HepG2 (cell line): ENCODE results near the gene SENP5. TPM values are rescaled to one million over a fixed set of nuclear protein-coding genes. Genes with fewer than 3 reads are reported as not detected.

Source experiments
- CEBPG ChIP-seq: IDR thresholded peaks from 2 replicates; pipeline ENCODE4 v1.6.1; 2016
- FOXO1 ChIP-seq: sonication (generic); formaldehyde crosslinking; IDR thresholded peaks from 2 replicates; pipeline ENCODE4 v1.4.0; 2020; ENCODE audit warnings: missing genetic modification reagents
- GMEB1 ChIP-seq: sonication (generic); formaldehyde crosslinking; IDR thresholded peaks from 2 replicates; pipeline ENCODE4 v1.5.1; 2020; ENCODE audit warnings: missing genetic modification reagents, mild to moderate bottlenecking, borderline replicate concordance
- HOXA3 ChIP-seq: sonication (generic); formaldehyde crosslinking; IDR thresholded peaks from 2 replicates; pipeline ENCODE4 v1.5.0; 2020; ENCODE audit warnings: missing genetic modification reagents
- LCORL ChIP-seq, 2 experiments: fragments of 450-650 bp in 1 of 2; sonication (generic) in 1 of 2; formaldehyde crosslinking in 1 of 2; IDR thresholded peaks; 2 replicates each; pipeline versions ENCODE4 v1.5.0 to v1.6.1; 2017 to 2020; ENCODE audit warnings: antibody characterized with exemption in 1 of 2, missing genetic modification reagents in 1 of 2
- PHF21A ChIP-seq: sonication (generic); formaldehyde crosslinking; IDR thresholded peaks from 2 replicates; pipeline ENCODE4 v1.5.0; 2020; ENCODE audit warnings: mild to moderate bottlenecking, missing genetic modification reagents
- SAFB2 ChIP-seq: sonication (generic); formaldehyde crosslinking; IDR thresholded peaks from 2 replicates; pipeline ENCODE4 v1.5.1; 2020; ENCODE audit warnings: missing genetic modification reagents, low read depth, mild to moderate bottlenecking, borderline replicate concordance
- SOX6 ChIP-seq, 2 experiments: fragments of 450-650 bp in 1 of 2; sonication (generic) in 1 of 2; formaldehyde crosslinking in 1 of 2; IDR thresholded peaks; 2 replicates each; pipeline versions ENCODE4 v1.4.0 to v1.6.1; 2017 to 2020; ENCODE audit warnings: antibody characterized with exemption in 1 of 2, mild to moderate bottlenecking in 1 of 2, missing genetic modification reagents in 1 of 2
- SSRP1 ChIP-seq: IDR thresholded peaks from 2 replicates; pipeline ENCODE4 v1.6.1; 2016; ENCODE audit warnings: control low read depth
- ZBTB7B ChIP-seq: sonication (generic); formaldehyde crosslinking; IDR thresholded peaks from 2 replicates; pipeline ENCODE4 v1.4.0; 2020; ENCODE audit warnings: missing genetic modification reagents
- ZFP1 ChIP-seq: IDR thresholded peaks from 2 replicates; pipeline ENCODE4 v1.6.1; 2016
- ZMYM4 ChIP-seq: sonication (generic); formaldehyde crosslinking; IDR thresholded peaks from 2 replicates; pipeline ENCODE4 v1.8.1; 2023; ENCODE audit warnings: mild to moderate bottlenecking, missing genetic modification reagents
- ZNF350 ChIP-seq: sonication (generic); formaldehyde crosslinking; IDR thresholded peaks from 2 replicates; pipeline ENCODE4 v1.4.0; 2020; ENCODE audit warnings: mild to moderate bottlenecking, low read depth, missing genetic modification reagents, borderline replicate concordance
- ZNF451 ChIP-seq: sonication (generic); formaldehyde crosslinking; IDR thresholded peaks from 2 replicates; pipeline ENCODE4 v1.5.0; 2020; ENCODE audit warnings: mild to moderate bottlenecking, missing genetic modification reagents
- ZNF543 ChIP-seq: sonication (generic); formaldehyde crosslinking; IDR thresholded peaks from 2 replicates; pipeline ENCODE4 v1.4.0; 2020; ENCODE audit warnings: mild to moderate bottlenecking, missing genetic modification reagents
- ZNF567 ChIP-seq: sonication (generic); formaldehyde crosslinking; IDR thresholded peaks from 2 replicates; pipeline ENCODE4 v1.8.1; 2023; ENCODE audit warnings: mild to moderate bottlenecking, missing genetic modification reagents, borderline replicate concordance
- ZNF569 ChIP-seq: sonication (generic); formaldehyde crosslinking; IDR thresholded peaks from 2 replicates; pipeline ENCODE4 v1.5.0; 2020; ENCODE audit warnings: mild to moderate bottlenecking, missing genetic modification reagents, moderate library complexity, borderline replicate concordance
- ZNF772 ChIP-seq: sonication (generic); formaldehyde crosslinking; IDR thresholded peaks from 2 replicates; pipeline ENCODE4 v1.5.0; 2020; ENCODE audit warnings: mild to moderate bottlenecking, missing genetic modification reagents
- ZSCAN22 ChIP-seq: sonication (generic); formaldehyde crosslinking; IDR thresholded peaks from 2 replicates; pipeline ENCODE4 v1.4.0; 2020; ENCODE audit warnings: mild to moderate bottlenecking, missing genetic modification reagents
- polyA plus RNA-seq, 8 experiments: library from polyadenylated mRNA; depleted of rRNA in 3 of 8; stranded (reverse) in 7 of 8; unstranded in 1 of 8; fragments of >200 nt; fragmentation: Illumina TruSeq in 4 of 8; extraction: Trizol in 4 of 8; gene quantifications; 2 replicates each; pipeline versions ENCODE4 v1.2.1 to v1.2.3, GENCODE V29; 2011 to 2016; ENCODE audit warnings: low read depth in 4 of 8, missing spikeins in 1 of 8, mixed read lengths in 1 of 8; ENCODE audit not compliant: insufficient read depth in 1 of 8
- total RNA-seq, 5 experiments: library from RNA; depleted of rRNA; stranded (reverse); fragments of >200 nt; fragmentation: Illumina TruSeq; extraction: Trizol; gene quantifications; 2 replicates each; pipeline ENCODE4 v1.2.3, GENCODE V29; 2016; ENCODE audit warnings: low read depth in 1 of 5
- TF ChIP-seq, protein P1 (sequence below), 2 experiments: sonication (generic) in 1 of 2; formaldehyde crosslinking in 1 of 2; IDR thresholded peaks; 2 replicates each; pipeline versions ENCODE4 v1.4.0 to v1.6.1; 2018 to 2020; ENCODE audit warnings: missing genetic modification reagents in 2 of 2, borderline replicate concordance in 1 of 2, low read depth in 1 of 2, mild to moderate bottlenecking in 1 of 2, missing biosample characterization in 1 of 2
- TF ChIP-seq, protein P2 (sequence below): sonication (generic); formaldehyde crosslinking; IDR thresholded peaks from 2 replicates; pipeline ENCODE4 v1.5.0; 2020; ENCODE audit warnings: missing genetic modification reagents, mild to moderate bottlenecking, borderline replicate concordance
- TF ChIP-seq, protein P3 (sequence below): sonication (generic); formaldehyde crosslinking; IDR thresholded peaks from 2 replicates; pipeline ENCODE4 v1.4.0; 2020; ENCODE audit warnings: mild to moderate bottlenecking, missing genetic modification reagents

The SENP5 gene
- total and polyA plus RNA-seq, 2 of the 13 experiments (the other 11 are each of a cell fraction or from before 2014, with no cell fraction given) = 17.6 to 30.9 TPM

DNA sequence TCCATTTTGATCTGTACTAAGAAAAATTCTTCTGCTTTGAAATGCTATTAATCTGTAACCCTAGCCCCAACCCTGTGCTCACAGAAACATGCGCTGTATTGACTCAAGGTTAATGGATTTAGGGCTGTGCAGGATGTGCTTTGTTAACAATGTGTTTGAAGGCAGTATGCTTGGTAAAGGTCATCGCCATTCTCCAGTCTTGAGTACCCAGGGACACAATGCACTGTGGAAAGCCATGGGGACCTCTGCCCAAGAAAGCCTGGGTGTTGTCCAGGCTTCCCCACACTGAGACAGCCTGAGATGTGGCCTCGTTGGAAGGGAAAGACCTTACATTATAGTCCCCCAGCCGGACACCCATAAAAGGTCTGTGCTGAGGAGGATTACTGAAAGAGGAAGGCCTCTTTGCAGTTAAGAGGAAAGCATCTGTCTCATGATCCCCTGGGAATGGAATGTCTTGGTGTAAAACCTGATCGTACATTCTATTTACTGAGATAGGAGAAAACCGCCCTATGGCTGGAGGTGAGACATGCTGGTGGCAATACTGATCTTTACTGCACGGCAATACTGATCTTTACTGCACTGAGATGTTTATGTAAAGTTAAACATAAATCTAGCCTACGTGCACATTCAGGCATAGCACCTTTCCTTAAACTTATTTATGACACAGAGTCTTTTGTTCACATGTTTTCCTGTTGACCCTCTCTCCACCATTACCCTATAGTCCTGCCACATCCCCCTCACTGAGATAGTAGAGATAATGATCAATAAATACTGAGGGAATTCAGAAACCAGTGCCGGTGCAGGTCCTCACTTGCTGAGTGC, 94.6 kb downstream of the SENP5 start (continued):
- TF ChIP-seq, protein P1, sequence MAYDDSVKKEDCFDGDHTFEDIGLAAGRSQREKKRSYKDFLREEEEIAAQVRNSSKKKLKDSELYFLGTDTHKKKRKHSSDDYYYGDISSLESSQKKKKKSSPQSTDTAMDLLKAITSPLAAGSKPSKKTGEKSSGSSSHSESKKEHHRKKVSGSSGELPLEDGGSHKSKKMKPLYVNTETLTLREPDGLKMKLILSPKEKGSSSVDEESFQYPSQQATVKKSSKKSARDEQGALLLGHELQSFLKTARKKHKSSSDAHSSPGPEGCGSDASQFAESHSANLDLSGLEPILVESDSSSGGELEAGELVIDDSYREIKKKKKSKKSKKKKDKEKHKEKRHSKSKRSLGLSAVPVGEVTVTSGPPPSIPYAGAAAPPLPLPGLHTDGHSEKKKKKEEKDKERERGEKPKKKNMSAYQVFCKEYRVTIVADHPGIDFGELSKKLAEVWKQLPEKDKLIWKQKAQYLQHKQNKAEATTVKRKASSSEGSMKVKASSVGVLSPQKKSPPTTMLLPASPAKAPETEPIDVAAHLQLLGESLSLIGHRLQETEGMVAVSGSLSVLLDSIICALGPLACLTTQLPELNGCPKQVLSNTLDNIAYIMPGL (CRISPR knock-in tag; IDR thresholded peaks at IDR 0.05; ENCODE audit: borderline replicate concordance in 1 of 2, low read depth in 1 of 2) = peak in 1 of 2 experiments; percentile 25; a peak in 2 of 4 replicates
- 0 out of 2 replicates have a peak, but pooled peaks have one; percentile 31 for TF ChIP-seq ZFP1 (CRISPR knock-in tag)
- TF ChIP-seq, protein P2, sequence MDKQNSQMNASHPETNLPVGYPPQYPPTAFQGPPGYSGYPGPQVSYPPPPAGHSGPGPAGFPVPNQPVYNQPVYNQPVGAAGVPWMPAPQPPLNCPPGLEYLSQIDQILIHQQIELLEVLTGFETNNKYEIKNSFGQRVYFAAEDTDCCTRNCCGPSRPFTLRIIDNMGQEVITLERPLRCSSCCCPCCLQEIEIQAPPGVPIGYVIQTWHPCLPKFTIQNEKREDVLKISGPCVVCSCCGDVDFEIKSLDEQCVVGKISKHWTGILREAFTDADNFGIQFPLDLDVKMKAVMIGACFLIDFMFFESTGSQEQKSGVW (CRISPR knock-in tag) = no peak
- no peak for TF ChIP-seq SOX6 (IDR thresholded peaks at IDR 0.05)
- TF ChIP-seq SOX6 (CRISPR knock-in tag; IDR thresholded peaks at IDR 0.05) = peak; percentile 92
- no peak for TF ChIP-seq LCORL (IDR thresholded peaks at IDR 0.05)
- TF ChIP-seq LCORL (CRISPR knock-in tag; IDR thresholded peaks at IDR 0.05) = peak; percentile 45; the same call in 1 of the 2 replicates
- TF ChIP-seq ZNF567 = no peak
- TF ChIP-seq ZNF772 (CRISPR knock-in tag) = peak; percentile 59
- TF ChIP-seq ZNF543 (CRISPR knock-in tag) = peak; percentile 36; the same call in 1 of the 2 replicates
- TF ChIP-seq CEBPG (CRISPR knock-in tag) = peak; percentile 10; the same call in 1 of the 2 replicates
- TF ChIP-seq SAFB2 (CRISPR knock-in tag) = no peak; the same call in 1 of the 2 replicates
- peak; percentile 67 for TF ChIP-seq ZNF350 (CRISPR knock-in tag)
- peak; percentile 51; the same call in 1 of the 2 replicates for TF ChIP-seq ZBTB7B (CRISPR knock-in tag)
- TF ChIP-seq HOXA3 (CRISPR knock-in tag) = peak; percentile 53; the same call in 1 of the 2 replicates
- no peak; the same call in none of the 2 replicates for TF ChIP-seq ZMYM4 (CRISPR knock-in tag)
- TF ChIP-seq PHF21A (CRISPR knock-in tag) = peak; percentile 50; the same call in 1 of the 2 replicates
- peak; percentile 92 for TF ChIP-seq SSRP1 (CRISPR knock-in tag)
- no peak for TF ChIP-seq ZNF569 (CRISPR knock-in tag)
- TF ChIP-seq ZNF451 (CRISPR knock-in tag) = no peak
- TF ChIP-seq, protein P3, sequence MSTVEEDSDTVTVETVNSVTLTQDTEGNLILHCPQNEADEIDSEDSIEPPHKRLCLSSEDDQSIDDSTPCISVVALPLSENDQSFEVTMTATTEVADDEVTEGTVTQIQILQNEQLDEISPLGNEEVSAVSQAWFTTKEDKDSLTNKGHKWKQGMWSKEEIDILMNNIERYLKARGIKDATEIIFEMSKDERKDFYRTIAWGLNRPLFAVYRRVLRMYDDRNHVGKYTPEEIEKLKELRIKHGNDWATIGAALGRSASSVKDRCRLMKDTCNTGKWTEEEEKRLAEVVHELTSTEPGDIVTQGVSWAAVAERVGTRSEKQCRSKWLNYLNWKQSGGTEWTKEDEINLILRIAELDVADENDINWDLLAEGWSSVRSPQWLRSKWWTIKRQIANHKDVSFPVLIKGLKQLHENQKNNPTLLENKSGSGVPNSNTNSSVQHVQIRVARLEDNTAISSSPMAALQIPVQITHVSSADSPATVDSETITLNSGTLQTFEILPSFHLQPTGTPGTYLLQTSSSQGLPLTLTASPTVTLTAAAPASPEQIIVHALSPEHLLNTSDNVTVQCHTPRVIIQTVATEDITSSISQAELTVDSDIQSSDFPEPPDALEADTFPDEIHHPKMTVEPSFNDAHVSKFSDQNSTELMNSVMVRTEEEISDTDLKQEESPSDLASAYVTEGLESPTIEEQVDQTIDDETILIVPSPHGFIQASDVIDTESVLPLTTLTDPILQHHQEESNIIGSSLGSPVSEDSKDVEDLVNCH (CRISPR knock-in tag) = peak; percentile 82; the same call in 1 of the 2 replicates
- TF ChIP-seq GMEB1 (CRISPR knock-in tag) = peak; percentile 26; the same call in 1 of the 2 replicates
- TF ChIP-seq FOXO1 (CRISPR knock-in tag) = peak; percentile 83; the same call in 1 of the 2 replicates
- no peak for TF ChIP-seq ZSCAN22 (CRISPR knock-in tag)
